NCI-H1436 (cell line): ENCODE measurements around the gene NPB.

Experiments used
- DNase-seq: peaks from one replicate; lab custom pipeline; 2025; lab: John Stamatoyannopoulos, UW

NPB gene

DNA sequence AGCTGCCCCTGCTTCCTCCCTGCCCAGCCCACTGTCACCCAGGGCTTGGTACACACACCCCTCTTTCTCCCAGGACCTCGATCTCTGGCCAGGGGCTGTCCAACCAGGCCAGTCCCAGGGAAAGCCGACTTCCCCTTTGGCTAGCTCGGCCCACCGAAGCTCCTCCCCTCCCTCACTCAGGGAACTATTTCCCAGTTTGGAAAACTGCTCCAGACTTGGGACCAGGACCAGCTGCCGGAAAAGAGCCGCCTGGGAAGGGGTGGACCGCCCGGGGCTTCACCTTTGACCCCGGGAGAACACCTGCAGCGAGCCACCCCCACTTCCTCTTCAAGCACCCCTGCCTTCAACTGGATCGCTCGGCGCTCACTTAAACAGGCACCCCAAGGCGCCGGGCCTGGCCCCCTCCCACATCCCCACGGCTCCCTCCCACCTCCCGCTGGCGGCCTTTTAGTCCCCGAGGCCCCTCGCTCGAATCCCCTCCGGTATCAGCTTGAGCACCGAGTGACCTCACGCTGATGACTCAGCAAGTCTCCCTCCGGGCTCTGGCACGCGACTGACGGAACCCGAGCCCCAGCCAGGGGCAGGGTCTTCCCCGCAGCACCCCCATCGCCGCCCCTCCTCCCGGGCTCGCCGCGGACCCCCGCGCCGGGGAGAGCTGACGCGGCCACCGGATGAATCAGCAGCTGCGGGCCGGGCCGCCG is 24.6 kb downstream of the NPB start:
- DNase-seq = peak; percentile 58

DNA sequence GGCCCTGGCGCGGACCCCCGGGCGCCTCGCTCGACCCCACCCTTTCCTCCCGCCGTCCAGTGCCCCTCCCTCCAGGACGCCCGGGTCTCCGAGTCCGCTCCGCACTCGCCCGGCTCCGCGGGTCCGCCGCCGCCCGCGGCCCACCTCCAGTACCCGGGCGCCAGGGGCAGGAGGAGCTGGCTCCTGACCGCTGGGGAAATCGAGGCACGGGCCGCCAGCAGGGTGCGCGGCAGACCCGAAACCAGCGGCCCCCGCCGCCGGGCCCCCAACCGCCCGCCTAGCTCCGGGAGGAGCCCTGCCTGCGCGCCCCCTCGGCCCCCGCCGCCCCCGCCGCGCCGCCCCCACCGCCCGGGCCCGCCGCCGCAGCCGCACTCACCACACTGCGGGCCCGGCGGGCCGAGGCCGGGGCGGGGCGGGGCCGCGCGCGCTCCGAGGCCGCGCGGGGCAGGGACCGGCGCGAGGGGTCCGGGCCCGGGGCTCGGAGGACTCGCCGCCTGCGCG is 25.2 kb downstream of the NPB start:
- DNase-seq = no peak

DNA sequence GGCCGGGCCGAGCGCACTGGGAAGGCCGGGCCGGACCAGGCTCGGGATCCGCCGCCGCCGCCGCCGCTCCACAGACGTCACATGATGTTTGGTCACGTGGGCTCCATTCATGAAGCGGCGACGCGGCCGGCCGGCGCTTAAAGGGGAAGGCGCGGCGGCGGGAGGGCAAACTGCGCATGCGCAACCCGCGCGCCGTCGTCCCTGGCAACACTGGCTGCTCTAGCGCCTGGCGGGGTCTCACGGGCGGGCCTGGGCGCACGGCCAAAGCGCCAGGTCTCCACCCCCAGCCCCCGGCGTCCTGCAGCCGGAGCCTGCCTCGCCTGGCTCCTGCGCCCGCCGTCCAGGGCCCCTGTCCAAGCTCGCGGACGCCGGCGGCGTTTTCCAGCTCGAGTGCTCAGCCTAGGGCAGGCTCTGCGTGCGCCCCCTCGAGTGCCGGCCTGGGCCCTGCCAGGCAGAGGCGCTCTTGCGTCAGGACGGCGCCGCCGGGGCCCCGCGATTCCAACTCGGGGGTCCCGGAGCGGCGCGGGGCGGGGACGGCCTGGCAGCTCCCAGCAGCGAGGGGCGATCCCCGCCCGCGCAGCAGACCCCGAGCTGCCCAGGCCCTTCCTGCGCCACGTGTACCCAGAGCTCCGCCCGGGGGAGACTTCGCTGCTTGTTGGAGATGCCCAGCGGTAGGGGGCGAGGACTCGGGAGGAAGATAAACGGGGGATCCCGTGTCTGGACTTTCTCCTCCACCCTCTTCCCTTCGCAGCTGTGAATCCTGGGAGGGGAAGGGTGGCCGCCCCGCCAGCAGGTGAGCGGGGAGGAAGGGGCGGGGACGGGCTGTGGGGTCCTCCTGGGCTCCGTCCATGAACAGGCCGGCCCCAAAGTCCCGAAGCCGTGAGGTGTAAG is 25.9 kb downstream of the NPB start, which contains the start of gene MAFG:
Gene MAFG (minus strand): TSS at position 83 of the 891 bp plus-strand sequence. CDS start 4,550 bp downstream, outside the sequence.
- peak; percentile 96 for DNase-seq

DNA sequence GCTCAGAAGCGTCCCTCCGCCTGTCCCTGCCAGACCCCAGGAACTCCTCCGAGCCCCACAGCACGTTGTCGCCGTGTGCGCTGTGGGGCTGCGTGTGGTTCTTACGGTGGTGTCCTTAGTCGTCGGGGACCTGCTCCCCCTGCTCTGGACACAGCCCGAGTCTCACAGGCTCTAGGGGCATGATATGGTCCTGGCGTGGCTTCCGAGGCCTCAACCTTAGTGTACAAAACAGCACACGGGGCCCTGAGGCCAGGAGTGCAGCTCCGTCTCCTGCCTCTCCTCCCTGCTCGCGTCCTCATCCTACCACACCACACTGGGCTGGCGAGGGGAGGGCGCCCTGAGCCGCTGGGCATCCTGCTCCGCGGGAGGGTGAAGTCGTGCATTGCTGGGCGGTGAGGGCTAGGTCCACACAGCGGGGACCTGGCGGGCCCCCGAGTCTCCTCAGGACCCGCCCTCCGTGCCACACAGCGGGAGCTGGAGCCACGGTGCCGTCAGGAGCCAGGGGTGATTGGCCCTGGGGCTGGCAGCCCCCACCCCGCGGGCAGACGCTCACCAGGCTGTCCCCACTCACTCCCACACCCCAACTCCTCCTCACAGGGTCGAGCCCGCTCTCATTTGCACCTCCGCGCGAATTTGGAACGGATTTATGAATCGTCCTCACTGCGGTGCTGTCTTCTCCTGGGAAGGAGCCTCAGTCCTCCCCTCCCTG is 26.7 kb downstream of the NPB start:
- no peak for DNase-seq

DNA sequence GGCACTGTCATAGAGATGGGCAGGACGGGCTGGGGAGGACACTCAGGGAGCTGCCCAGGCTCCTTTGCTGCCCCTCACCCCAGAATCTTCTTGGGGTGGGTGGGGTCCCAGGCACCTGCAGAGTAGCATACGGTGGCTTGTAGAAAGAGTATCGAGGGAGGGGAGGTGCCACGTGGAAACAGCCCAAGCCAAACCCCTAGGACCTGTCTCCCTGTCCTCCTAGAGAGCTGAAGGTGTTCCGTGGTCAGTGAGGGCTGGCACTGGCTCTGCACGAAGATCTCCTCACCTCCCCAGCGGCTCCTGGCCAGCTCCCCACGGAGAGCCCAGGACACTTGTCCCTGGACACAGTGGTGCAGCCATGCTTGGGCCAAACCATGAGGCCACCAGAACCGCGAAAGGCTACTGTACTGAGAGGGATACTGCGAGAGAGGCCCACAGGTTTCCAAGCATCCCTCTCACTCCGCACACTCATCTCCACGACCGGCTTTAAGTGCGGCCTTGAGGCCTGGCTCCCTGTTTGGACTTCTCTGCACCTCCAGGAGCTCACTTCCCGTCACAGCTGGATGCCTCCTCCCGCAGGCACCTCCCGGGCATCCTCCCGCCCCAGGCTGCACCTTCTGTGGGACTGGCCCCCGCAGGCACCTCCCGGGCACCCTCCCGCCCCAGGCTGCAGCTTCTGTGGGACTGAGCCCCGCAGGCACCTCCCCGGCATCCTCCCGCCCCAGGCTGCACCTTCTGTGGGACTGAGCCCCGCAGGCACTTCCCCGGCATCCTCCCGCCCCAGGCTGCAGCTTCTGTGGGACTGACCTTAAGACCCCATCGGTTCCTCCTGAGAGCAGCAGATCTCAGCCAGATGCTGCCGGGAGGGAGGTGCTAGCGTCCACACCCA is 27.5 kb downstream of the NPB start:
- DNase-seq = no peak

DNA sequence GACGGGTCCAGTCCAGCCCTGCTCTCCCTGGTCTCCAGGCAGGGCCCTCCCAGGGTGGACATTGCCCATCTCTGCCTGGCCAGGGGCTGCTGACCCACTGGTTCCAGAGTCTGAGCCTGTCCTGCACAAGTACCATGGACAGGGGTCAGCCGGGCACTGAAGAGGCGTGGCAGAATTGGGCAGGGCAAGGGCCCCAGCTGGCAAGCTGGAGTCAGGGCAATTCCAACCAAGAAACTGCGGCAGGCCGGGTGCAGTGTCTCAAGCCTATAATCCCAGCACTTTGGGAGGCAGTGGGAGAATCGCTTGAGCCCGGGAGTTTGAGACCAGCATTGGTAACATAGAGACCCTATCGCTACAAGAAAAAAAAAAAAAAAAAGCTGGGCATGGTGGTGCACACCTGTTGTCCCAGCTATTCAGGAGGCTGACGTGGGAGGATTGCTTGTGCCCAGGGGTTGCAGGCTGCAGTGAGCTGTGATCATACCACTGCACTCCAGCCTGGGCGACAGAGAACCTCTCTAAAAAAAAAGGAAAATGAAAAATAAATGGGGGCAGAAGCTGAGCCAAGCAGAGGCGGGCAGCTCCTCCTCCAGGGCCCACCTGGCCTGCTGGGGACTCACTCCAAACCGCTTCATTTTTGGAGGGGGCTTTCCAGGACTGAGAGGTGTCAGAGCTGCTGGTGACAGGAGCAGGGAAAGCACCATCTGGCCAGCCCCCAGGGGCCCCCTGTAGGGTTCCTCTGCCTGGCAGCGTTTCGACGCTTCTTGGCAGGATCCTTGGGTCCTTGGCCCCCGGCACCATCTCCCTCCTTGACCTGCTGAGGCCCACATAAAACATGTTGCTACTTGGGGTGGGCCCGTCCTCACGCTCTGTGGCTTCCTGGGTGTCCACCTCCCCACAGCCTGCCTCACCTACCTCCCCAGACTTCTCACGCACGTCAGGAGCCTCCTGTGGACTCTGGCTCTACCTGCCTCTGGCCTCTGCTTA is 28.4 kb downstream of the NPB start:
- DNase-seq = no peak

DNA sequence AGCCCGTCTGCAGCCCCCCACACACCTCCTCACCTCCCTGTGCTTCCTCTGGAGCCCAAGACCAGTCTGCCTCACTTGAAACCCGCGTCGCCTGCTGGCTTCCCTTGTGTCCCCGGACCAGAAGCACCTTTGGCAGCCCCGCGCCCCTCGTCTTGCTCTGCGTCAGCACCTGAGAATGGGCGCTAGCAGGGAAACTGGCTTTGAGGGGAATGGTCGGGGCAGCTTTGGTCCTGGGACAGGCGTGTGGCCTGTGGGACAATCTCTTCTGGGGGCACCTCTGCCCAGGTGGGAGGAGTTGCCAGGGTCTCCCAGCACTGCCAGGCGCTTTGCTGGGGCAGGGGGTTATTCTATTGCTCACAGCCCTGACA is 29.1 kb downstream of the NPB start:
- DNase-seq = no peak

DNA sequence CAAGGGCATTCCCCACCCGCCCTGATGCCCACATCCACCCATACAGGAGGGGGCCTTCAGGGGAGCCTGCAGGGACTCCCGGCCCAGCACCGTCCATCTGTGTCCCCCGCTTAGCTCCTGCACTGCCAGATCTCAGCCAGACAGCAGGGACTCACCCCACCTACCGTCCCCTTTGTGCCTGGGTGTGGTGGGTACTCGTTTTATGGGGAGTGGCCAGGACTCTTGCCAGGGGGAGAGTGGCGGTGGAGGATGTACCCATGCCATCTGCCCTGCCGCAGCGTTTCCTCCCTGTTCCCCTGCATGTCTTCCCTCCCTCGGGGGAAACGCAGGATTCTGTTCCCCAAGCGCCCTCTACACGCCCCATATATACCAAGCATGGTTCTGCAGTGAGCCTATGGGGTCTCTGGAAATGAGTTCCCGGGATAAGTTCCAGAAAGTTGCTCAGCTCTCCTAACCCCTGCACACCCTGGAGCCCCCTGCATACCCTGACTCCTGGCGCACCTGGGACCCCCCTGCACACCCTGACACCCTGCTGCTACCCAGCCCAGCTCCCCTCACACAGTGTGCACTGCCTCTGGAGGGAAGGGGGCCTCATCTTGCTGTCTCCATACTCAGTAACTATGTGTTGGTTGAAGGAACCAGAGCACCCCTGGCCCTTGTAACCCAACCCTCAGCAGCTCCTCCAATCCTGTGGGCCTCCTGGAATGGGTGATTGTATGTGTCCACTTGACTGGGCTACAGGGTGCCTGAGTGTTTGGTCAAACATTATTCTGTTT is 29.7 kb downstream of the NPB start:
- no peak for DNase-seq

DNA sequence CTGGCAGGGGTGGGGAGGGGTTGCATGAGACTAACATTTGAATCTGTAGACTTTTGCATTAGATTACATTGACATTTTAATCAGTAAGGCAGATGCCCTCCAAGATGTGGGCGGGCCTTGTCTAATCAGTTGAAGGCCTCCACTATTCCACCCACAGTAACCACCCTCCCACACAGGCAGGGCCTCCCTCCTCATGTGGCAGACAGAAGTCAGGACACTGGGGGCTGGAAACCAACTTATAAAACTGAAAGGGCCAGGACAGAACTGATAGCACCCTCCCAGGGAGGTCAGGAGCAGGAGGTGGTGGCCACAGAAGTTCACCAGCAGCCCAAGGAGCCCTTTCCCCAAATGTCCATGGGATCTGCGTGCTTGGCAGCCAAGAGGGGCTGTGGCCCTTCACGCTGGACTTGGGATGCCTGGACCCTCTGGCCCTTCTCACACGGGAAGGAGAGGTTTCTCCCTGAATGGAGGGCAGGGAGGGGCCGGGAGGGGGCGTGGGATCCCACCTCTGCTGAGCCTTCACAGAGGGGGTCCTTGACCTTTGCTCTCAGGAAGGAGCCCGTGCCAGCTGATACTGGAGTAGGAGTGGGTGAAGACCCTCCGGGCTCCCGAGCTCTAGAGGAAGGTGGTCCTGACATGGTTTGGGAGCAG is 30.4 kb downstream of the NPB start:
- DNase-seq = no peak

DNA sequence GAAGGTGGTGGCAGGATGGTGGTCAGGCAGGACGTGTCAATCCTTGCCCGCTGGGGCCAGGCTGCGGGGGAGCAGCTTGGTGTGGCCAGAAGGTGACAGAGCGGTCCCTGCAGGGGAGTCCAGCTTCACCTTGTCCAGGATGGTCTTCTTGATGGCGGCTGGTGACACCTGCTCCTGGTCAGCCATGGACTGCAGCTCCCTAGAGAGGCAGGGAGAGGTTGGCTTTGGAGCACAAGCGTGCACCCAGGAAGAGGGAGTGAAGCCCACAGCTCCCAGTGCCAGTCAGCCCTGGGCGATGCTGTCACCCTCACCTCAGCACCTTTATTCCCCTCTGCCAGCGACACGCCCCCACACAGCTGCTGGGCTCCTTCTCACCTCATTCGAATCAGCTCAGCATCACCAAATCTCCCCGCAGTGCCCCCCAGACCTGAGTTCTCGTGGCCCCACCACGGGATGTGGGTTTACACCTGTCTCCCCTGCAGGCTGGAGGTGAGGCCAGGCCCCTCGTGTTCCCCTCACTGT is 31.2 kb downstream of the NPB start:
- no peak for DNase-seq

DNA sequence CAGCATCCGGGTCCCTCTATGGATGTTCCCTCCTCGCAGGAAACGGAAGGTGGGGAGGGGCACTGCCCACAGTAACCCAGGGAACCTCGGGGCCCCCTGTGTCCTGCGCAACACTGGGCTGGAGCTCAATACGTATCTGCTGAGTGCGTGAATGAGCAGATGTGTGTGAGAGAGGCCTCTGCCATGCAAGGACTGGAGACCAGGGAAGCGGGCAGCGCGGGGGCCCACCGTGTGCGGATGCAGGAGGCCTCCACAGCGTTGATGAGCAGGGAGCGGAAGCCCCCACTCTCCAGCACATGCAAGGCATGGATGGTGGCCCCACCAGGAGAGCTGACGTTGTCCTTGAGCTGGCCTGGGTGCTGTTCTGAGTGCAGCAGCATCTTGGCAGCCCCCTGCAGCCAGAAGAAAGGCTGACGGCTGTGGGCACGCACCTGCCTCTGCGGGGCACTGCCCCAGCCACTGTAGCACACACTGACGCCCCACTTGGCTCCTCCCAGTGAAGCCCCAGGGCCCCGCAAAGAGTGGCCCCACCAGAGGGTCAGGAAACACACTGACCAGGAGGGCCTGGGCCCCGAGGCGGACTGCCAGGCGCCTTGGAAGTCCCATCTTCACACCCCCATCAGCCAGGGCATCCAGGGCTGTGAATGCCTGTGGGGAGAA is 32.2 kb downstream of the NPB start:
- DNase-seq = no peak

DNA sequence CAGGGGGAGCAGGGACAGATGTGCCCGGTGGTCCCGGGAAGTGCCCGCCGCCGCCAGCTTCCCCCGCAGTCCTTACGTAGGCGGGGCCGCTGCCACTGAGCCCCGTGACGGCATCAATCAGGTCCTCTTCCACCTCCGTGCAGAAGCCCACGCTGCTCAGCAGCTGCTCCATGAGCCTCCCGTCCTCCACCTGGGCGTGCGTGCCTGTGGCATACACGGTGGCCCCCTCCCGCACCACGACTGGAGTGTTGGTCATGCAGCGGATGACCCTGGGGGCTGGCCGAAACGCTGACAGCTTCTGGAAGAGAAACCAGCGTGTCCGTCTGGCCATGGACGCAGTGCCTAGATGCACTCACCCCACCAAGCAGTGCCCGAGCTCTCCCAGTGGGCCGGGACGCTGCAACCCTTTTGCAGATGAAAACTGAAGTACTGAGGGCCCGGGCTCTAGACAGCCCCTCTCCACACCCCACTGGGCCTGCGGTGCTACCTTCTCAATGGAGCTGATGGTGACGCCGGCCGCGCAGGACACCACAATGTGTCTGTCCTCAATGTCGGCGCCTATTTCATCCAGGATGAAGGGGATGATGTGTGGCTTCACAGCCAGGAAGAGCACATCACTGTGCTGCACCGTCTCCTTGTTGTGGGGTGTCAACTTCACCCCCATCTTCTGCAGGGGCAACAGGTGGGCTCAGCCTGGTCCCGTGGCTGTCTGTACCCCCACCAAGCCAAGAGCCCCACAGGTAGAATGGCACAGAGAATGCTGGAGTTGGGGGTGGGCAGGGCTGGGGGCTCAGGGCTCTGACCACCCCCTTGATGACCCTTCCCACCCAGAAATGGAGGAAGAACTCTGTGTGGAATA is 33.0 kb downstream of the NPB start:
- DNase-seq = no peak

DNA sequence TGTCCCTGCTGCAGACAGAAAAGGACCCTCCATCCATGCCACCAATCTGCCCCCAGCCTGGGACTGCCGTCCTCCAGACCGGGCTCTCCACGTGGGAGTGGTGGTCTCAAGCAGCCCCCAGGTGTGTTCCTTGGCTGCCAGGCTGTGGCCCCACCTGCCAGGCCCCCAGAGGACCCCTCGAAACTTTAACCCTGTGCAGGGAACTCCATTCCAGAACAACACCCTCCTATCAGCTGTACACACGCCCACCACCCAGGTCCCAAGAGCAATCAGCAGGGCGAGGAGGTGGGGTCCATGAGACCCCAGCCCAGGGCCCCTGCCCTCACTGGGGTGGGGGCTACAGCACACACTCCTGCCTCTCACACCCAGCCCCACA is 33.7 kb downstream of the NPB start:
- no peak for DNase-seq

DNA sequence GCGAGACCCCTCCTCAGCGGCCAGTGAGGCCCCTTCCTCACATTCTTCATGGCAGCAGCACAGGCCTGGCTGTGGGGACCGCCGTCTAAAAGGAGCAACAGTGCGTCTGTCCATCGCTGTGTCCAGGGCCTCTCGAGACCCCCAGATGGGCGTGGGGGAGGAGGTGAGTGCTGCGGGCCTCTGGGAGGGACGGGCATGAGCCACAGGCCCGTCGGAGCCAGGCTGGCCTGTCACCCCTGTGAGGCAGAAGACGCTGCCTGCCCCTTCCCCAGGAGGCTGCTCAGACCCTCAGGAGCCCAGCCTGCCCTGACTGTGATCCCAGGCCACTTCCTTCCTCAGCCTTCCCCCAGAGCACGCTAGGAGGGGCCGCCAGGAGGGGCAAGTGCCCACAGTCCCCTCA is 37.2 kb downstream of the NPB start:
- DNase-seq = no peak

DNA sequence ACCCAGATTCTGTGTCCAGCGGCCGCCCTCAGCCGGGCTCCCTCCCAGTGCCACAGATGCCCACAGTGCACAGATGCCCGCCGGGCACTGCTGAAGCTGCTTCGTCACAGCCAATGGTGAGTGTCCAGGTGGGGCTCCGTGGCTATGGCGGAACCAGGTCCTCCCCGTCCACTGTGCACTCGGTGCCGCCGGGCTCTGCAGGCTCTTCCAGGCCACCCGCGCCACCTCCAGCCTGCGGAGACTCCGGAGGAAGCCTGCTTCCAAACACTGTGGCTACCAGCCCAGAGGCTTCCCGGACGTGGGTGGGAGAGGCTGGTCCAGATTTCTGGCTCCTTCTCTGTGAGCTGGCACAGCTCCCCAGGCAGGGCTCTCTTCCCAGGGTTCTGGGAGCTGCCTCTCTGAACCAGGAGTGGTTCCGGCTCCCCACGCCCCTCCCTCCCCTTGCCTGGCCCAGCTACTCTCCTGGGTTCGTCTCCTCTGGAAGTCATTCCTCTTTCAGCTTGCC is 37.9 kb downstream of the NPB start:
- DNase-seq = no peak

DNA sequence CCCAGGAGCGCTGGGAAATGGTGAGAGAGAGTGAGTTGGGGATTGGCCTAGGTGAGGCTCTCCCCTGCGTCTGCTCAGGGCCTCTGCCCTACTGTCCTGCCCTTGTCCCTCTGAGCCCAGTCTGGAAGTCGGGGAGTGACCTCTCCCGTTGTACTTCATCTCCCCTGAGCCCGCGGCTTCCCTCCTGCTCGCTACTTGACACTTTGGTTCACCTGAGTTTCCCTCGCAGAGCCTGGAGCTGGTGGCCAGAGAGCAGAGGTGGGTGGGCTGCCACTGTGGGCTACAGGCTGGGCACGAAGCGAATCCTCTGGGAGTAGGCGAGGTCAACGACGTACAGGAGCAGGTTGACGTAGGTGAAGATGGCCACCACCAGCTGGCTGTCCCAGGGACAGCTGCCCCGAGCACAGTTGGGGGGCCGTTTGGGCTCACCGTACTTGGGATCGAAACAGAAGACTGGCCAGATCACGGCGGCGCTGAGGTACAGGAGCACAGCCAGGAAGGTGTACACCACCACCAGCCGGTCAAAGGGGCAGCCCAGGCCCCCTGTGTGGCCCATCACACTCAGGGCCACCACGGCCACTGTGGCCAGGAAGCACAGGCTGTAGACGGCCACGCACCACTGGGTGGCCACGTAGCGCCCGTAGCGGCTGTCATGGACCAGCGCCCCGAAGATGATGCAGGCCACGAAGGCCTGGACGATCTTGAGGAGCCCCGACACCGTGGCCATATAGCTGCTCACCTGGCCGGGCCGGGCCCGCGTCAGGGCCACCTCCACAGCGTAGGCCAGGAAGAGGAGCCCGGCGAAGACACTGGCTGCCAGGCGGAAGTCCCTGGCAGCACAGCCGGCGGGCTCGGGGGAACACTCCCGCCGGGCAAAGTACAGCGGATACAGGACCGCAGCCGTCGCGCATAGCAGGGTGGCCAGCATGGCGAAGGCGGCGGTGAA is 38.8 kb downstream of the NPB start:
- no peak for DNase-seq
